AG10803 (cell line): Measurements from ENCODE around the gene CRAMP1.

ENCODE experiments used
- DNase-seq: peaks from one replicate; pipeline ENCODE4 v3.0.0; 2010; ENCODE audit warnings: low read depth
- H3K4me3 ChIP-seq: 2 replicates; pipeline ENCODE4 v1.5.1; 2011; ENCODE audit warnings: mild to moderate bottlenecking, low read length, control low read depth
- TF ChIP-seq, protein P1 (sequence below): conservative IDR thresholded peaks from 2 replicates; pipeline ENCODE4 v1.5.1; 2011; ENCODE audit warnings: mild to moderate bottlenecking, low read length, control low read depth, inconsistent platforms

CRAMP1 gene

DNA sequence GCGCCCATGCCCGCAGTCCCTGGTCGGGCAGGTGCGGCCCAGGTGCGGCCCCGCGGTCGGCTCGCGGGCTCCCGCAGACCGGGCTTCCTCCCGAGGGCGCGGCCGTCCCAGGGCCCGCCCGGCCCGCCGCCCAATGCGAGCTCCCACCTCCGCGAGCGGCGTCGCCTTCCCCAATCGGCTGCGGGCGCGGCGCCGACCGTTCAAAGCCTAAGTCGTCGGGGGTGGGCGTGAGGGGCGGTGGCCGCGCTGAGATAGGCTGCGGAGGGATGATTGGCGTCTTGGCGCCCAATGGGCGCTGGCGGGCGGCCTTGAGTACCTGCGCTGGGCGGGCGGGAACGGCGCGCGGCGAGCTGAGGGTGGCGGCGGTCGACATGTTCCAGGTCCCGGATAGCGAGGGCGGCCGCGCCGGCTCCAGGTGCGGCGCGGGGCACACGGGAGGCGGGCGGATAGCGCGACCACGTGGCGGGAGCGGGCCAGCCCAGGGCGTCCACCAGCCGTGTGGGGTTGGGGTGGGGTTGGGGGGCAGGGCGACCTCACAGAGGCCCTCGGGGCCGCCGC is 65.9 kb downstream of the CRAMP1 start, which contains the start of gene JPT2:
JPT2 (plus strand) TSS at position 338 of the 558 bp plus-strand sequence; CDS start at position 372, 34 bp downstream.
- H3K4me3 ChIP-seq, result peak within 1 kb of the TSS; percentile 75
- TF ChIP-seq, protein P1, sequence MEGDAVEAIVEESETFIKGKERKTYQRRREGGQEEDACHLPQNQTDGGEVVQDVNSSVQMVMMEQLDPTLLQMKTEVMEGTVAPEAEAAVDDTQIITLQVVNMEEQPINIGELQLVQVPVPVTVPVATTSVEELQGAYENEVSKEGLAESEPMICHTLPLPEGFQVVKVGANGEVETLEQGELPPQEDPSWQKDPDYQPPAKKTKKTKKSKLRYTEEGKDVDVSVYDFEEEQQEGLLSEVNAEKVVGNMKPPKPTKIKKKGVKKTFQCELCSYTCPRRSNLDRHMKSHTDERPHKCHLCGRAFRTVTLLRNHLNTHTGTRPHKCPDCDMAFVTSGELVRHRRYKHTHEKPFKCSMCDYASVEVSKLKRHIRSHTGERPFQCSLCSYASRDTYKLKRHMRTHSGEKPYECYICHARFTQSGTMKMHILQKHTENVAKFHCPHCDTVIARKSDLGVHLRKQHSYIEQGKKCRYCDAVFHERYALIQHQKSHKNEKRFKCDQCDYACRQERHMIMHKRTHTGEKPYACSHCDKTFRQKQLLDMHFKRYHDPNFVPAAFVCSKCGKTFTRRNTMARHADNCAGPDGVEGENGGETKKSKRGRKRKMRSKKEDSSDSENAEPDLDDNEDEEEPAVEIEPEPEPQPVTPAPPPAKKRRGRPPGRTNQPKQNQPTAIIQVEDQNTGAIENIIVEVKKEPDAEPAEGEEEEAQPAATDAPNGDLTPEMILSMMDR, result no peak
- DNase-seq, result peak; percentile 95

DNA sequence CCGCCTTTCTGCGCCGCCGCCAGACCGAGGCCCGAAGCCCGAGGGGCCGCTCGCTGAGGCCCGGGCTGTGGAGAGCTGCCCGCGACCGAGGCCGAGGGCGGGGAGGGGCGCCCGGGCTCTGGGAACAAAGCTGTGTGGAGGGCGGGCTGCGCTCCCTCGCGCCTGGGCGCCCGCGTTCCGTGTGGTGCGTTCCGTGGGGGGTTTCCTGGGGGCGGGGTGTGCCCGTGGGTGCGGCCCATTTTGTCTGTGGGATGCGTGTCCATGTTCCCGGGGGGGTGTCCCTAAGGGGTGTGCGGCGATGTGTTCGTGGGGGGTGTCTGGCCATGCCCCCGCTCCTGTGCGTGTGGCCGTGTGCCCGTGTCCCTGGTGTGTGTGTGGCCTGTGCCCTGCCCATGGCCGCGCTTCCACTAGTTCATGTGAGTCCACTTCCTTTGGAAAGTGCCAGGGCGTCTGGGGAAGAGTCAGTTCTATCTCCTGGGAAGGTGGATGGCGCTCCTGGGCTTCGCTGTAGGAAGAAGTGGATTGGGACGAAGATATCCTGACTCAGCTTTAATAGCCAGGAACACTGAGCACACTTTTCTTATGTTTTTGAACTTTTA is 66.4 kb downstream of the CRAMP1 start:
- H3K4me3 ChIP-seq, result peak overlapping the region; percentile 75
- DNase-seq, result peak; percentile 48
- TF ChIP-seq, protein P1, result no peak

DNA sequence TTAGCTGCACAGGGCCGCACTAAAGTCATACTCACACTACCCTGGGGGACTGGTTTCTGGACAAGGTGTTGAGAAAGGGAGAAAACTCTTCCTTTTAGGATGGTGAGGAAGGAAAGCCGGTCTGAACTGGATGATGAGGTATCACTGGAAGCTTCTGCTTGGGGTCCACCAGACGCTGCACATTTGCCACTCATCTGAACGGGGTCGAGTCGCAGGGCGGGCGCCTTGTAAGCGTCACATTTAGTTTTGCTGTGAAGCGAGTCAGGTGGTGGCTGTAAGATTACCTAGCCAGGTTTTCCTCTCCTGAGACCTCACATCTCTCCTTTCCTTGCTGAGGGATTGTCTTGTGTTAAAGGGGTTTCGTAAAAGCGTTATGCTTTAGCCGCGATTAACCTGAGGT is 68.2 kb downstream of the CRAMP1 start:
- no peak for DNase-seq
- TF ChIP-seq, protein P1, result no peak
- H3K4me3 ChIP-seq, result no peak overlapping the region

DNA sequence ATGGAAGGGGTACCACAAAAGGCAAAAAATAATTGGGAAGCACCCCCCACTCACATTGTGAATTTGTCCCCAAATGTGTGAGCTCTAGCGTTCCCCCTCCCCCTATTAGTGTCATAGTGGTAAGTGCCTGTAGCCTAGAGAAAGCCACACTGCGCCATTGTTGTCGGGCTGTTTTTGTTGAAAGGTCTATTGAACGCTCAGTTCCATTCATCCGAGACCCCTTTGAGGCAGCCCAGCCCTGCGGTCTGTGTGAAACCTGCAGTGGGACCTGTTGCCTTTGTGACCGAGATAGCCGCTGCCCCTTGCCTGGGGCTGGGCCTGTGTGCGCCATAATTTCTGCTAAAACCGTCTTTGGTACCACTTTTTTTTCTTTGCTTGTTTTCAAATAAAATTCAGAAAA is 68.9 kb downstream of the CRAMP1 start:
- TF ChIP-seq, protein P1, result no peak
- no peak overlapping the region for H3K4me3 ChIP-seq
- no peak for DNase-seq

DNA sequence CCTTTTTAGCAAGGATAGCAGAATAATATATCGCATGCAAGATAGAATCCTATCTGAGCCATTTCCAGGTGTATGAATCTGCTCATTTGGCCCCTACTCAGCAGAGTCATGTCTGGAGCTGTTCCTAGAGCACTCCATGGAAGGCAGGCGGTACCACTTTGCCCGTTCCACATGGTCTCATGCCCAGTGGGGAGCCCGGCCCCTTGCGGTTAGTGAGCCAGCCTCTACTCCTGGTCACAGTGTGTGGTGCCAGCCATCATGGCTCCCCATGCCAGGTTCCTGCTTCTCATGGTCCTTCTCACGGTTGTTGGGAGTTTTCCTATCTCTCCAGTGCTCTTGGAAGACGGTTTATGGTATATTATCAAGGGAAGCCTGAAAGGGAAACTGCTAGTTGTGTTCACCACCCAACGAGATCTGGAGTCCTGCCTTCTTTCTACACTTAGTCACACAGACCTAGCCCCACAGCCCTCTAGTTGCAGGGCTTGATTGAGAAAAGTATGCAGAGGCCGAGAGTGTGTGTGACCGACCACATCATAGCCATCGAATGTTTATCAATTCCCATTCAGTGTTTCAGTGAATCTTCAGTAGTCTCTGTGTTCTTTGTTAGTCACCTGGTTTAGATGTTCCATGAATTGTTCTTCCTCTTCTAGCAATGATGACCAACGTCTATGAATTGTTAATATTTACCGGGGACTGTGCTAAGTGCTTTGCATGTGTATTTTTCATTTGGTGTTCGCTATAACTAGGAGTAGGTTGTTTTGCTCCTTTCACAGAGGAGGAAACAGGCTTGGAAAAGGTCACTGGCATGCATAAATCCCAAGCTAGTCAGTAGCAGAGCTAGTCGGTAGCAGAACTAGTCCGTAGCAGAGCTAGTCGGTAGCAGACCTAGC is 75.5 kb downstream of the CRAMP1 start:
- H3K4me3 ChIP-seq, result no peak overlapping the region
- no peak for DNase-seq
- TF ChIP-seq, protein P1, result no peak

DNA sequence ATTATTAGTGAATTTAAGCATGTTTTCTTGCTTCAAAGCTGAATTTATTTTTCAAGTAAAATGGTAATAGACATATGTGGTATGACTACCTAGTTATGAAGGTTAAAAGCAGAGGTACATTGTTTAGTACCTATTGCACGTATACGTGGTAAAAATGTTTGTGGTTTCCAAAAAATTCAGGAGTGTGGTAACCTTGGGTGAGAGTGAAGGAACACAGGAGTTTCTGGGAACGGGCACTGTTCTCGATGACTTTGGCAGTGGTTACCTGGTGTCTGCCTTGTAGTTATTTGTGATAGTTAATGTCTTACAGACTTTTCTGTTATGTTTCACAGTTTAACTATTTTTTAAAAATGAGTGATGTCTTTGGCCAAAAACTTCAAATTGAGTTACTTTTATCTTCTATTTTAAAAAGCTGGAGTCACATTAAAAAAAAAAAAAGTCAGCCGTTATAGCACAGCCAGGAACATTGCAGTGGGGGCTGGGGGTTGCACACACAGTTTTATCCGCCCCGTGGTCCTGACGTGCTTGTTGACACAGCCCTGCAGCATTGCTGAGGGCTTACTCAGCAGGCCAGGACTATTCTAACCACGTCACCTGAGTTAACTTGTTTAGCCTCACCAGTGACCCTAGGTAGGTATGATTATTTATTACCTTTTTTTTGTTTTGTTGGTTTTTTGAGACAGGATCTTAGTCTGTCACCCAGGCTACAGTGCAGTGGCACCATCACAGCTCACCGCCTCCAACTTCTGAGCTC is 76.8 kb downstream of the CRAMP1 start:
- DNase-seq, result no peak
- no peak overlapping the region for H3K4me3 ChIP-seq
- TF ChIP-seq, protein P1, result no peak
